ENCODE data around the gene FHOD3.

GRCh38 chr18:36630917-36631316 lies 333.4 kb downstream of the FHOD3 start:
- TF ChIP-seq CTCF (conservative IDR thresholded peaks at IDR 0.05 in 1 of 2, IDR thresholded peaks at IDR 0.05 in 1 of 2; ENCODE audit: extremely low read depth in 1 of 2, insufficient read depth in 1 of 2, low read depth in 1 of 2, low read length in 2 of 2) (no peak), EZH2 (IDR thresholded peaks at IDR 0.05; ENCODE audit: borderline replicate concordance, low read length) (no peak)

All from mammary epithelial cell (primary cell).